Measurements from ENCODE around the gene SLC25A11. TPM values are rescaled to one million over a fixed set of nuclear protein-coding genes. Genes with fewer than 3 reads are reported as not detected.

Gene SLC25A11
- total RNA-seq, 1 experiment from 2014 or later = 38.4 TPM

DNA sequence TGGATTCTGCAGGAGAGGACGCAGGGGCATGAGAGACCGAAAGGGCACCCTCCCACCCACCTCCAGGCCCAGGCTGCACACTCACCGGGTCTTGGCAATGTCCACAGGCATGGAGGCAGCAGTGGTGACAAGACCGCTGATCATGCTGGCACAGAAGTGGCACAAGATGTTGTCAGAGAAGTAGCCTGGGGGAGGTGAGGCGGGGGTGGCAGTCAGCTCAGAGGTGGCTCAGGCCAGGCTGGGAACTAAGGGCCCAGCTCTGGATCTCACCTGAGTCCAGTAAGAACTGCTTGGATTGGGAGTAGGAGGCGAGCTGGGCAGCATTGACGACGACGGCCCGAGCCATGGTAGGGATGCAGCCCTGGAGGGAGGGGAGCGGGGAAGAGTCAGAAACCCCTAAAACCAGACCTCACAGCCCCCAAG lies 1.8 kb downstream of the SLC25A11 start:
- Mint-ChIP-seq H3K9me3 (ENCODE audit: low read depth, unreplicated experiment) (no peaks in the 10 kb centered on the region), H3K4me3 (ENCODE audit: low read depth, unreplicated experiment) (peak overlapping the region; percentile 91), H3K27me3 (ENCODE audit: unreplicated experiment) (no peaks in the 10 kb centered on the region), H3K36me3 (ENCODE audit: insufficient read depth, unreplicated experiment) (peaks cover 56% of the 10 kb centered on the region), H3K4me1 (ENCODE audit: low read depth, unreplicated experiment) (peaks cover 27% of the 10 kb centered on the region), H3K27ac (ENCODE audit: unreplicated experiment) (no peak overlapping the region)
- BruUV-seq (replicated peaks) = no TSS peak
- CTCF ChIA-PET = no interaction called here
- intact Hi-C loops (cut with micrococcal nuclease; ENCODE audit: unreplicated experiment) = no loop called here
- no peak for TF ChIP-seq CTCF (IDR thresholded peaks at IDR 0.05; ENCODE audit: unreplicated experiment)
- no peak for DNase-seq

GRCh38 chr17:4937553-4937952 lies 2.3 kb downstream of the SLC25A11 start:
- peaks cover 51% of the 10 kb centered on the region for H3K36me3 Mint-ChIP-seq (ENCODE audit: insufficient read depth, unreplicated experiment)
- no peaks in the 10 kb centered on the region for H3K27me3 Mint-ChIP-seq (ENCODE audit: unreplicated experiment)
- no peak for TF ChIP-seq CTCF (IDR thresholded peaks at IDR 0.05; ENCODE audit: unreplicated experiment)
- no peaks in the 10 kb centered on the region for H3K9me3 Mint-ChIP-seq (ENCODE audit: low read depth, unreplicated experiment)
- BruUV-seq (replicated peaks) = no TSS peak
- no peak overlapping the region for H3K27ac Mint-ChIP-seq (ENCODE audit: unreplicated experiment)
- DNase-seq = no peak
- CTCF ChIA-PET = no interaction called here
- H3K4me1 Mint-ChIP-seq (ENCODE audit: low read depth, unreplicated experiment) = peaks cover 27% of the 10 kb centered on the region
- no peak overlapping the region for H3K4me3 Mint-ChIP-seq (ENCODE audit: low read depth, unreplicated experiment)
- intact Hi-C loops (cut with micrococcal nuclease; ENCODE audit: unreplicated experiment) = no loop called here

DNA sequence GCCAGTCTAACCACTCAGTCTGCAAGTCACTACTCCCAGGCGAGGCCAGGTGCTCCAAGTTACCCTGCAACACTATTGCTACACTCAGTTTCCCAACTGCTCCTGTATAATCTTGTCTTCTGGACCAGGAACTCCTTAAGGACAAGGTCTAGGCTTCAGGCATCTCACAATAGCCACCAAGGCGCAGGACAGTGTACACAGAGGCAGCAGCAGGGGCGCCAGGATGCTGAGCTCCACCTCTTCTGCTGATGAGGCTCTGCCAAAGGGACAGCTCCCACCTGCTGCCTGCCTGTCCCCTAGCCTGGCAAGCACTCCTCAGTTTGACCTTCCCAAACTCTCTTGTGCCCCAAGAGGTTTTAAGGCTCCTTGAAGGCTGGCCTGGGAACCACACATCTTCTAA lies 3.4 kb downstream of the SLC25A11 start:
- no TSS peak for BruUV-seq (replicated peaks)
- DNase-seq = no peak
- H3K27ac Mint-ChIP-seq (ENCODE audit: unreplicated experiment) = no peak overlapping the region
- peaks cover 40% of the 10 kb centered on the region for H3K36me3 Mint-ChIP-seq (ENCODE audit: insufficient read depth, unreplicated experiment)
- no peaks in the 10 kb centered on the region for H3K9me3 Mint-ChIP-seq (ENCODE audit: low read depth, unreplicated experiment)
- H3K4me1 Mint-ChIP-seq (ENCODE audit: low read depth, unreplicated experiment) = peaks cover 19% of the 10 kb centered on the region
- CTCF ChIA-PET = no interaction called here
- no peak overlapping the region for H3K4me3 Mint-ChIP-seq (ENCODE audit: low read depth, unreplicated experiment)
- TF ChIP-seq CTCF (IDR thresholded peaks at IDR 0.05; ENCODE audit: unreplicated experiment) = no peak
- no peaks in the 10 kb centered on the region for H3K27me3 Mint-ChIP-seq (ENCODE audit: unreplicated experiment)
- intact Hi-C loops (cut with micrococcal nuclease; ENCODE audit: unreplicated experiment) = no loop called here

- no TSS peak for BruUV-seq (replicated peaks)
Measured at GRCh38 chr17:4935650-4936049, 4.2 kb downstream of the SLC25A11 start.

More at GRCh38 chr17:4935650-4936049, 4.2 kb downstream of the SLC25A11 start:
- H3K27me3 Mint-ChIP-seq (ENCODE audit: unreplicated experiment) = no peaks in the 10 kb centered on the region
- no peaks in the 10 kb centered on the region for H3K9me3 Mint-ChIP-seq (ENCODE audit: low read depth, unreplicated experiment)
- H3K27ac Mint-ChIP-seq (ENCODE audit: unreplicated experiment) = no peak overlapping the region
- CTCF ChIA-PET = interaction anchor here (0.9 kb wide), 1 partner anchor 12 kb away, joined by 5 read pairs; no protein-coding TSS in a partner anchor
- intact Hi-C loops (cut with micrococcal nuclease; ENCODE audit: unreplicated experiment) = no loop called here
- H3K4me3 Mint-ChIP-seq (ENCODE audit: low read depth, unreplicated experiment) = no peak overlapping the region
- peaks cover 11% of the 10 kb centered on the region for H3K4me1 Mint-ChIP-seq (ENCODE audit: low read depth, unreplicated experiment)
- no peak for DNase-seq
- no peak for TF ChIP-seq CTCF (IDR thresholded peaks at IDR 0.05; ENCODE audit: unreplicated experiment)
- H3K36me3 Mint-ChIP-seq (ENCODE audit: insufficient read depth, unreplicated experiment) = peaks cover 32% of the 10 kb centered on the region

Measured in Calu3 (cell line).